ENCODE results near the gene ZBTB46.

The ZBTB46 gene

GRCh38 chr20:63835021-63835858 is 4.2 kb upstream of the ZBTB46 start:
- DNase-seq (ENCODE audit: low read depth), result peak; percentile 99
- TF ChIP-seq, protein P1, sequence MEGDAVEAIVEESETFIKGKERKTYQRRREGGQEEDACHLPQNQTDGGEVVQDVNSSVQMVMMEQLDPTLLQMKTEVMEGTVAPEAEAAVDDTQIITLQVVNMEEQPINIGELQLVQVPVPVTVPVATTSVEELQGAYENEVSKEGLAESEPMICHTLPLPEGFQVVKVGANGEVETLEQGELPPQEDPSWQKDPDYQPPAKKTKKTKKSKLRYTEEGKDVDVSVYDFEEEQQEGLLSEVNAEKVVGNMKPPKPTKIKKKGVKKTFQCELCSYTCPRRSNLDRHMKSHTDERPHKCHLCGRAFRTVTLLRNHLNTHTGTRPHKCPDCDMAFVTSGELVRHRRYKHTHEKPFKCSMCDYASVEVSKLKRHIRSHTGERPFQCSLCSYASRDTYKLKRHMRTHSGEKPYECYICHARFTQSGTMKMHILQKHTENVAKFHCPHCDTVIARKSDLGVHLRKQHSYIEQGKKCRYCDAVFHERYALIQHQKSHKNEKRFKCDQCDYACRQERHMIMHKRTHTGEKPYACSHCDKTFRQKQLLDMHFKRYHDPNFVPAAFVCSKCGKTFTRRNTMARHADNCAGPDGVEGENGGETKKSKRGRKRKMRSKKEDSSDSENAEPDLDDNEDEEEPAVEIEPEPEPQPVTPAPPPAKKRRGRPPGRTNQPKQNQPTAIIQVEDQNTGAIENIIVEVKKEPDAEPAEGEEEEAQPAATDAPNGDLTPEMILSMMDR (conservative IDR thresholded peaks at IDR 0.05; ENCODE audit: low read depth, low read length), result no peak
- peak overlapping the region; percentile 4 for H3K4me3 ChIP-seq (ENCODE audit: low read depth, low read length)

DNA sequence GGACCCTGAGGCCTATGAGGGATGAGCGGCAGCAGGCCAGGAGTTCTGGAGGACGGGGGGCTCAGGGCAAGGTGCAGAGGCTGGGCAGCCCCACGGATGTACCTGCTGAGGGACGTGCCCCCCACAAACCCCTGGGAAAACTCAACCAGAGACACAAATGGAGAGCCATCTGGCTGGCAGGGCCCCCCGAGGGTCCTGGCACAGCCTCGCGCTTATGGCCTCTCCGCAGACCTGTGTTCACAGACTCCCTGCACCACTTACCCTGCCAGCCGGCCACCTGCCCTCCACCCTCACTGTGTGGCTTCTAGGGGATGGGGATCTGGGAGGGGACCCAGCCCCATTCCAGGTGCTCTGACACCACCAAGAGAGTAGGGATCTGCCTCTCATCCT is 3.4 kb upstream of the ZBTB46 start:
- H3K4me3 ChIP-seq (ENCODE audit: low read depth, low read length), result no peak overlapping the region
- no peak for DNase-seq (ENCODE audit: low read depth)
- TF ChIP-seq, protein P1 (conservative IDR thresholded peaks at IDR 0.05; ENCODE audit: low read depth, low read length), result no peak

- no peak overlapping the region for H3K4me3 ChIP-seq (ENCODE audit: low read depth, low read length)
- TF ChIP-seq, protein P1 (conservative IDR thresholded peaks at IDR 0.05; ENCODE audit: low read depth, low read length), result no peak
- peak; percentile 82 for DNase-seq (ENCODE audit: low read depth)
These were observed 2.9 kb upstream of the ZBTB46 start for GRCh38 chr20:63833776-63834490.

- DNase-seq (ENCODE audit: low read depth), result peak; percentile 68
- peak overlapping the region; percentile 54 for H3K4me3 ChIP-seq (ENCODE audit: low read depth, low read length)
- TF ChIP-seq, protein P1 (conservative IDR thresholded peaks at IDR 0.05; ENCODE audit: low read depth, low read length), result no peak
These were observed 1.1 kb upstream of the ZBTB46 start for GRCh38 chr20:63831993-63832686.

- peak overlapping the region; percentile 54 for H3K4me3 ChIP-seq (ENCODE audit: low read depth, low read length)
- no peak for DNase-seq (ENCODE audit: low read depth)
- TF ChIP-seq, protein P1 (conservative IDR thresholded peaks at IDR 0.05; ENCODE audit: low read depth, low read length), result no peak
These were observed 555 bp upstream of the ZBTB46 start for GRCh38 chr20:63831646-63831992.

DNA sequence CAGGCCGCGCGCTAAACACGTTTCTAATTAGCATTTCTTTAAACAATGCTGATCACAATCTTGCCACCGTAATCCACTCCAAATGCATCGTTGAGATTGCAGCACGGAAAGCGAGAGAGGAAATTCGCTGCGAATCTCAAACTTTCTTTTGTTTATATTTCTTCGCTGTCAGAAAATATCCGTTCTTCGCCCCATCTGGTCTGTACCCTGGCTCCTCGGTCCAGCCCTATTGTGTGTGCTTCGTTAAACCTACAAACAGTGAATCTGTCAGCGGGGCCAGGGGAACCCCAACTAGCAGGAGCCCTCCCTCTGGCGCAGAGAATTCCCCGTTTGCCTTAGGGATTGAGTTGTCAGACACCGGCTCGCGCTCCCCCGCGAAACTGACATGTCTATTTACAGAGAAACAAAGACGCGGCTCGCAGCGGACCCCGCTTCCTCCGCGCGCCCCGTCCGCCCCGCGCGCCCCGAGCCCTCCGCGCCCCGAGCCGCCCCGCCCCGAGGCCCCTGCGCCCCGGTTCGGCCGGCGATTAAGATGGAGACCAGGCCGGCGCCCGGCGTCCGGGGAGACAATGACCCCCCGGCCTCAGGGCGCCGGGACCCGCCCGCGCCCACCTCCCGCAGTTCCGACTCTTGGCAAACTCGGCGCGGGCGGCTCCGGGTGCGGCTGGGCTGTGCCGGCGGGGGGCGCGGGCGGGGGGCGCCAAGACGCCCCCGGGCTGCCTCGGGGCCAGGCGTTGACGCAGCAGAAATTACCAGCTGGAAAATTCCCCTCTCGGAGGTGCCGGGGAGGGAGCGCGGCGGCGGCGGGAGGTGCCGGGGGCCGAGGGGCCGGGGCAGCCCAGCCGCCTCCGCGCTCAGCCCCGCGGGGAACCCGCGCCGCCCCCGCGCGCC is 874 bp downstream of the ZBTB46 start:
- peak; percentile 57 for DNase-seq (ENCODE audit: low read depth)
- peak overlapping the region; percentile 63 for H3K4me3 ChIP-seq (ENCODE audit: low read depth, low read length)
- TF ChIP-seq, protein P1 (conservative IDR thresholded peaks at IDR 0.05; ENCODE audit: low read depth, low read length), result no peak

Data from choroid plexus epithelial cell (primary cell).